Measurements from ENCODE around the gene L1CAM. TPM values are rescaled to one million over a fixed set of nuclear protein-coding genes. Genes with fewer than 3 reads are reported as not detected.

Gene L1CAM
- polyA plus RNA-seq, 2 of the 4 experiments (the other 2 are of a cell fraction): 1.9 to 14.2 TPM

- no peak for ATAC-seq
- POLR2A ChIA-PET: no interaction called here
- TF ChIP-seq SMC3 (IDR thresholded peaks at IDR 0.05): no peak
- no peak for TF ChIP-seq POLR2AphosphoS2 (conservative IDR thresholded peaks at IDR 0.05; ENCODE audit: low read length)
- TF ChIP-seq HMGXB4 (CRISPR knock-in tag; IDR thresholded peaks at IDR 0.05; ENCODE audit: borderline replicate concordance): no peak
- no peak for TF ChIP-seq KDM5A (IDR thresholded peaks at IDR 0.05)
- TF ChIP-seq EP300 (IDR thresholded peaks at IDR 0.05): no peak
- no peak for TF ChIP-seq JUNB (IDR thresholded peaks at IDR 0.05)
- TF ChIP-seq ATOH8 (CRISPR knock-in tag; IDR thresholded peaks at IDR 0.05; ENCODE audit: low read depth): no peak
- no peak for TF ChIP-seq BCL3 (IDR thresholded peaks at IDR 0.05)
- TF ChIP-seq RNF2 (IDR thresholded peaks at IDR 0.05; ENCODE audit: borderline replicate concordance, low read depth): no peak
Measured at GRCh38 chrX:153871946-153872878, 13.8 kb downstream of the L1CAM start.

GRCh38 chrX:153871451-153871850 is 14.5 kb downstream of the L1CAM start:
- Histone ChIP-seq H3K27ac (no peak overlapping the region), H3K9me3 (no peaks in the 10 kb centered on the region), H3K4me2 (no peak overlapping the region), H3K4me3 (no peak overlapping the region), H3K4me1 (no peaks in the 10 kb centered on the region)
- CTCF ChIA-PET: interaction anchor here (1.0 kb wide), 1 partner anchor 67 kb away, joined by 4 read pairs; no protein-coding TSS in a partner anchor
- no peak for DNase-seq (ENCODE audit: low read depth in 1 of 2, low spot score in 1 of 2)
- FAIRE-seq: no peak
- no peak for ATAC-seq
- POLR2A ChIA-PET: no interaction called here
- 43% methylated on average over 4 of the region's 6 CpGs for WGBS (ENCODE audit: missing lambda C conversion rate)
- TF ChIP-seq SREBF2 (IDR thresholded peaks at IDR 0.05) (no peak), ZFP36 (IDR thresholded peaks at IDR 0.05; ENCODE audit: borderline replicate concordance, partially characterized antibody) (no peak), FOSB (CRISPR knock-in tag; IDR thresholded peaks at IDR 0.05) (no peak), NFE2L2 (conservative IDR thresholded peaks at IDR 0.05; ENCODE audit: low read length) (no peak), HOXB13 (CRISPR knock-in tag; IDR thresholded peaks at IDR 0.05; ENCODE audit: low read depth) (no peak), HOXA7 (CRISPR knock-in tag; IDR thresholded peaks at IDR 0.05) (no peak), PHF8 (IDR thresholded peaks at IDR 0.05; ENCODE audit: borderline replicate concordance, low read depth) (no peak), JUNB (IDR thresholded peaks at IDR 0.05) (no peak), ZC3H11A (IDR thresholded peaks at IDR 0.05) (no peak), POLR2A (IDR thresholded peaks at IDR 0.05; ENCODE audit: low read length) (no peak), CTCF (IDR thresholded peaks at IDR 0.05) (no peak), BCL3 (IDR thresholded peaks at IDR 0.05) (no peak), HDAC2 (IDR thresholded peaks at IDR 0.05) (no peak), POLR2AphosphoS2 (conservative IDR thresholded peaks at IDR 0.05; ENCODE audit: low read length) (no peak), EHF (CRISPR knock-in tag; IDR thresholded peaks at IDR 0.05) (no peak), FOSL2 (IDR thresholded peaks at IDR 0.05) (no peak), FOSL2 (CRISPR knock-in tag; IDR thresholded peaks at IDR 0.05) (no peak), REST (IDR thresholded peaks at IDR 0.05) (no peak), KDM1A (IDR thresholded peaks at IDR 0.05; ENCODE audit: low read depth) (no peak)

More at GRCh38 chrX:153871946-153872878, 13.8 kb downstream of the L1CAM start:
- Histone ChIP-seq H3K4me2 (no peak overlapping the region), H3K4me3 (no peak overlapping the region), H3K9me3 (no peaks in the 10 kb centered on the region), H3K4me1 (no peaks in the 10 kb centered on the region), H3K27ac (no peak overlapping the region)
- FAIRE-seq: no peak
- WGBS (ENCODE audit: missing lambda C conversion rate): 56% methylated on average over 22 of the region's 29 CpGs
- CTCF ChIA-PET: interaction anchor here (1.0 kb wide), 1 partner anchor 67 kb away, joined by 4 read pairs; no protein-coding TSS in a partner anchor
- DNase-seq (ENCODE audit: low read depth in 1 of 2, low spot score in 1 of 2): no peak
